Panc1 (cell line): ENCODE results near the gene AIFM1. TPM values are rescaled to one million over a fixed set of nuclear protein-coding genes. Genes with fewer than 3 reads are reported as not detected.

ENCODE experiments used
- ATAC-seq: fragments of 200-7000 bp; cut with Tn5 transposase; 2 replicates; pipeline ENCODE4 v1.9.1; 2020; ENCODE audit warnings: mild to moderate bottlenecking, moderate library complexity
- BruUV-seq: library from RNA; stranded (reverse); fragments of 400-500 nt; replicated peaks from 2 replicates; lab custom pipeline; 2021; lab: Mats Ljungman, UMichigan
- CTCF ChIA-PET: fragments of 300-600 bp; sonication (Branson Sonifier 250); formaldehyde crosslinking; loops from one replicate; lab custom pipeline; 2022; ENCODE audit warnings: antibody characterized with exemption; lab: Charles Lee
- POLR2A ChIA-PET: fragments of 300-600 bp; sonication (Branson Sonifier 250); formaldehyde crosslinking; loops from one replicate; lab custom pipeline; 2022; ENCODE audit warnings: antibody characterized with exemption; lab: Charles Lee
- DNase-seq: peaks from one replicate; pipeline ENCODE4 v3.0.0-alpha.2; 2010; ENCODE audit warnings: low read depth, low spot score
- H3K27ac ChIP-seq: 2 replicates; pipeline ENCODE4 v1.5.1; 2011; ENCODE audit warnings: mild to moderate bottlenecking, low read length, inconsistent platforms
- H3K27me3 ChIP-seq: fragments of 200-500 bp; sonication (Bioruptor generic); 2 replicates; pipeline ENCODE4 v1.6.0; 2014; ENCODE audit warnings: low read length, inconsistent platforms; ENCODE audit not compliant: control insufficient read depth, insufficient read depth
- H3K36me3 ChIP-seq: fragments of 200-500 bp; sonication (Bioruptor generic); 2 replicates; pipeline ENCODE4 v1.5.1; 2014; ENCODE audit warnings: inconsistent platforms, mild to moderate bottlenecking, low read length, moderate library complexity; ENCODE audit not compliant: control insufficient read depth, insufficient read depth
- H3K4me1 ChIP-seq: 2 replicates; pipeline ENCODE4 v1.5.1; 2011; ENCODE audit warnings: inconsistent platforms, mild to moderate bottlenecking, low read length, moderate library complexity; ENCODE audit not compliant: control insufficient read depth, insufficient read depth
- H3K4me3 ChIP-seq, 2 experiments: 2 replicates each; pipeline ENCODE4 v1.5.1; 2011 to 2012; ENCODE audit warnings: low read depth in 2 of 2, low read length in 2 of 2, mild to moderate bottlenecking in 2 of 2, inconsistent platforms in 1 of 2, moderate library complexity in 1 of 2
- H3K9me3 ChIP-seq: fragments of 200-500 bp; sonication (Bioruptor generic); 2 replicates; pipeline ENCODE4 v1.5.1; 2014; ENCODE audit warnings: low read depth, mild to moderate bottlenecking, inconsistent platforms, low read length, moderate library complexity; ENCODE audit not compliant: control insufficient read depth, insufficient read depth
- POLR2AphosphoS5 ChIP-seq: IDR thresholded peaks from 2 replicates; pipeline ENCODE4 v1.6.1; 2012; ENCODE audit warnings: mild to moderate bottlenecking, low read depth, low read length, moderate library complexity
- SIN3A ChIP-seq: IDR thresholded peaks from 2 replicates; pipeline ENCODE4 v1.6.1; 2012; ENCODE audit warnings: low read depth, mild to moderate bottlenecking, low read length, moderate library complexity, borderline replicate concordance; ENCODE audit not compliant: insufficient read depth
- TCF7L2 ChIP-seq: IDR thresholded peaks from 2 replicates; pipeline ENCODE4 v1.6.1; 2011; ENCODE audit warnings: mild to moderate bottlenecking, low read depth, low read length, inconsistent platforms
- in situ Hi-C: cut with HindIII; loops from 2 replicates; pipeline ENCODE4 v1.10.0; 2016; ENCODE audit warnings: low sequenced_read_pairs, low pct_unique_long_range_greater_than_20kb
- intact Hi-C: fragments of 100-400 bp; cut with micrococcal nuclease; formaldehyde crosslinking; loops from one replicate; pipeline ENCODE4 v1.10.0; 2022; ENCODE audit not compliant: unreplicated experiment
- total RNA-seq: library from RNA; stranded (reverse); gene quantifications from one replicate; pipeline ENCODE4 v1.2.1, GENCODE V29; 2021; ENCODE audit not compliant: unreplicated experiment
- TF ChIP-seq, protein P1 (sequence below), 2 experiments: IDR thresholded peaks; 2 replicates each; pipeline ENCODE4 v1.6.1; 2011 to 2012; ENCODE audit warnings: low read depth in 2 of 2, control low read depth in 1 of 2, low read length in 1 of 2, mild to moderate bottlenecking in 1 of 2, moderate library complexity in 1 of 2; ENCODE audit not compliant: insufficient read depth in 1 of 2
- TF ChIP-seq, protein P2 (sequence below): fragments of 450-650 bp; IDR thresholded peaks from 2 replicates; pipeline ENCODE4 v1.5.1; 2017; ENCODE audit warnings: mild to moderate bottlenecking

AIFM1 gene
- total RNA-seq, 1 experiment from 2014 or later, result 96.6 TPM

DNA sequence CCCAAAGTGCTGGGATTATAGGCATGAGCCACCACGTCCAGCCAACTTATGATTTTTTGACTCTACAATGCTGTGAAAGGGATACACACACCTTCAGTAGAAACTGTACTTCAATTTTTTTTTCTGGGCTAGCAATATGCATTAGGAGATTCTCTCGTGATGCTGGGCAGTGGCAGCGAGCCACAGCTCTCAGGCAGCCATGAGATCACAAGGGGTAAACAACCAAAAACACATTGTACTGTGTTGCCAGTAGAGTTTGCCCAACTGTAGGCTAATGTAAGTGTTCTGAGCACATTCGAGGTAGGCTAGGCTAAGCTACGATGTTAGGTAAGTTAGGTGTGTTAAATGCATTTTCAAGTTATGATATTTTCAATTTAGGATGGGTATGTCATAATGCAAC lies 31.8 kb upstream of the AIFM1 start:
- ChIA-PET POLR2A (no interaction called here), CTCF (no interaction called here)
- intact Hi-C loops (loop anchor here (10.0 kb wide), 1 partner anchor 593 kb away; no protein-coding TSS in a partner anchor), in situ Hi-C loops (no loop called here)
- BruUV-seq, result no TSS peak
- Histone ChIP-seq H3K27me3 (no peaks in the 10 kb centered on the region), H3K27ac (no peak overlapping the region), H3K36me3 (no peaks in the 10 kb centered on the region; the same call in 1 of the 2 replicates), H3K4me3 (no peak overlapping the region), H3K4me1 (0 out of 2 replicates have a peak, but pooled peaks cover 1% of the 10 kb centered on the region), H3K9me3 (no peaks in the 10 kb centered on the region)
- no peak for DNase-seq
- peak; percentile 55; the same call in 1 of the 2 replicates for ATAC-seq
- TF ChIP-seq, protein P1, sequence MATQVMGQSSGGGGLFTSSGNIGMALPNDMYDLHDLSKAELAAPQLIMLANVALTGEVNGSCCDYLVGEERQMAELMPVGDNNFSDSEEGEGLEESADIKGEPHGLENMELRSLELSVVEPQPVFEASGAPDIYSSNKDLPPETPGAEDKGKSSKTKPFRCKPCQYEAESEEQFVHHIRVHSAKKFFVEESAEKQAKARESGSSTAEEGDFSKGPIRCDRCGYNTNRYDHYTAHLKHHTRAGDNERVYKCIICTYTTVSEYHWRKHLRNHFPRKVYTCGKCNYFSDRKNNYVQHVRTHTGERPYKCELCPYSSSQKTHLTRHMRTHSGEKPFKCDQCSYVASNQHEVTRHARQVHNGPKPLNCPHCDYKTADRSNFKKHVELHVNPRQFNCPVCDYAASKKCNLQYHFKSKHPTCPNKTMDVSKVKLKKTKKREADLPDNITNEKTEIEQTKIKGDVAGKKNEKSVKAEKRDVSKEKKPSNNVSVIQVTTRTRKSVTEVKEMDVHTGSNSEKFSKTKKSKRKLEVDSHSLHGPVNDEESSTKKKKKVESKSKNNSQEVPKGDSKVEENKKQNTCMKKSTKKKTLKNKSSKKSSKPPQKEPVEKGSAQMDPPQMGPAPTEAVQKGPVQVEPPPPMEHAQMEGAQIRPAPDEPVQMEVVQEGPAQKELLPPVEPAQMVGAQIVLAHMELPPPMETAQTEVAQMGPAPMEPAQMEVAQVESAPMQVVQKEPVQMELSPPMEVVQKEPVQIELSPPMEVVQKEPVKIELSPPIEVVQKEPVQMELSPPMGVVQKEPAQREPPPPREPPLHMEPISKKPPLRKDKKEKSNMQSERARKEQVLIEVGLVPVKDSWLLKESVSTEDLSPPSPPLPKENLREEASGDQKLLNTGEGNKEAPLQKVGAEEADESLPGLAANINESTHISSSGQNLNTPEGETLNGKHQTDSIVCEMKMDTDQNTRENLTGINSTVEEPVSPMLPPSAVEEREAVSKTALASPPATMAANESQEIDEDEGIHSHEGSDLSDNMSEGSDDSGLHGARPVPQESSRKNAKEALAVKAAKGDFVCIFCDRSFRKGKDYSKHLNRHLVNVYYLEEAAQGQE (IDR thresholded peaks at IDR 0.05; ENCODE audit: insufficient read depth in 1 of 2, low read depth in 2 of 2, low read length in 1 of 2), result no peak
- TF ChIP-seq SIN3A, result no peak
- no peak for TF ChIP-seq TCF7L2
- TF ChIP-seq POLR2AphosphoS5, result no peak
- TF ChIP-seq, protein P2, sequence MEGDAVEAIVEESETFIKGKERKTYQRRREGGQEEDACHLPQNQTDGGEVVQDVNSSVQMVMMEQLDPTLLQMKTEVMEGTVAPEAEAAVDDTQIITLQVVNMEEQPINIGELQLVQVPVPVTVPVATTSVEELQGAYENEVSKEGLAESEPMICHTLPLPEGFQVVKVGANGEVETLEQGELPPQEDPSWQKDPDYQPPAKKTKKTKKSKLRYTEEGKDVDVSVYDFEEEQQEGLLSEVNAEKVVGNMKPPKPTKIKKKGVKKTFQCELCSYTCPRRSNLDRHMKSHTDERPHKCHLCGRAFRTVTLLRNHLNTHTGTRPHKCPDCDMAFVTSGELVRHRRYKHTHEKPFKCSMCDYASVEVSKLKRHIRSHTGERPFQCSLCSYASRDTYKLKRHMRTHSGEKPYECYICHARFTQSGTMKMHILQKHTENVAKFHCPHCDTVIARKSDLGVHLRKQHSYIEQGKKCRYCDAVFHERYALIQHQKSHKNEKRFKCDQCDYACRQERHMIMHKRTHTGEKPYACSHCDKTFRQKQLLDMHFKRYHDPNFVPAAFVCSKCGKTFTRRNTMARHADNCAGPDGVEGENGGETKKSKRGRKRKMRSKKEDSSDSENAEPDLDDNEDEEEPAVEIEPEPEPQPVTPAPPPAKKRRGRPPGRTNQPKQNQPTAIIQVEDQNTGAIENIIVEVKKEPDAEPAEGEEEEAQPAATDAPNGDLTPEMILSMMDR, result no peak

DNA sequence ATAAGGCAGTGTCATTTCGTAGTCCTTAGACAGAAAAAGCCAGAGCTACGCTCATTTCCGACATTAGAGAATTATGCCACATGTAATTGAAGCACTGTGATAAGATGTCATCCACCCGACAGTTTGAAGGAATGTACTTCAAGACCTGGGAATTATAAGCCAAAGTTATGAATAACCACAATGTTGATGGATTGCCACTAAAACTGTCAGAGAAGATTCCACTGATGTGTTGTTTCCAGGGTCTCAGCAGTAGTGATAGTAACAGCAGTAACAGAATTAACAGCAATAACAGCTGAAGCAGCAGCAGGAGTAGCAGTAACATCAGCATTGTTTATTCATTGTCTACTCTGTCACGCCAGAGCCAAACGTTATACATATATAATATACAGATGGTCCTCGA lies 30.8 kb upstream of the AIFM1 start:
- ChIA-PET POLR2A (no interaction called here), CTCF (interaction anchor here (0.6 to 0.7 kb wide), 2 partner anchors 16 to 320 kb away, joined by 3 to 8 read pairs; no protein-coding TSS in a partner anchor)
- intact Hi-C loops (loop anchor here (10.0 kb wide), 1 partner anchor 592 kb away; no protein-coding TSS in a partner anchor), in situ Hi-C loops (no loop called here)
- DNase-seq (no peak), ATAC-seq (no peak)
- BruUV-seq, result no TSS peak
- Histone ChIP-seq H3K27me3 (no peaks in the 10 kb centered on the region), H3K9me3 (no peaks in the 10 kb centered on the region), H3K27ac (no peak overlapping the region), H3K36me3 (no peaks in the 10 kb centered on the region), H3K4me1 (peaks cover 6% of the 10 kb centered on the region; the same call in 1 of the 2 replicates), H3K4me3 (no peak overlapping the region)
- no peak for TF ChIP-seq SIN3A
- no peak for TF ChIP-seq POLR2AphosphoS5
- TF ChIP-seq, protein P1 (IDR thresholded peaks at IDR 0.05; ENCODE audit: insufficient read depth in 1 of 2, low read depth in 2 of 2, low read length in 1 of 2), result no peak
- TF ChIP-seq, protein P2, result no peak
- TF ChIP-seq TCF7L2, result no peak
